ENCODE measurements around the gene KANSL1.
"Not testable (repeated sequence)": the region's sequence is repeated elsewhere in the genome, so short reads cannot be mapped to it uniquely, and the experiment has no call there.

The KANSL1 gene

DNA sequence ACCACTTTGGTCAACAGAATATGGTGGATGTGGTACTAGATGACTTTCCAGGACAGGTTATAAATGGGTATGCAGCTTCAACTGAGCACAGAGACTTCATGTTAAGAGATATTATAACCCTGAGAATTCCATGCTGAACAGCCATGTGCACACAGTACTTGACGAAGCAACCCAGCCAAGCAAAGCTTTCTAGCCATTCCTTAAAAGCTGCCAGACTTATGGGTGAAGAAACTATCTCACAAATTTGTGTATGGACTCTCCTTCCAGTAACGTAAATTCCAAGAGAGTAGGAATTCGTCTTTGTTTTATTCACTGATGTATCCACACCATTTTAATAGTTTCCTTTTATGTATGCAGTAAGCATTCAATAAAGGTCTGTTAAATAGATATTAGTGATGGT lies 76.1 kb downstream of the KANSL1 start:
- no peak for DNase-seq (ENCODE audit: low spot score)

DNA sequence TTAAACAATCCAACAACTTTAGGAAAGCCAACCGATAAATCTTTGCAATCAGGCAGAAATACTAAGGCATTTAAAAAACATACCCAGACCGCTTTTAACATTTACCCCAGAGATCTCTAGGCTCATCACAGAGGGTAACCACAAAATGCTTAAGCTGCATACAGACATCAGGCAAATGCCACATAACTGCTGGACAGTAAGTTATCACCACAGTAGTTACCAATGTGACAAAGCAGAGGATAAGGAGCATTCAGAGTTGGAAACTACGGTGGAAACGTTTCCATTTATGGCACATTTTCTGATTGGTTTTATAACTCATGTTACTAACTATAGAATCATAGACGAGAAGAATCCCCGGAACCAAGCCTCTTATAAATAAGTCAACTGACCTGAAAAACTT lies 77.5 kb downstream of the KANSL1 start:
- no peak for DNase-seq (ENCODE audit: low spot score)

DNA sequence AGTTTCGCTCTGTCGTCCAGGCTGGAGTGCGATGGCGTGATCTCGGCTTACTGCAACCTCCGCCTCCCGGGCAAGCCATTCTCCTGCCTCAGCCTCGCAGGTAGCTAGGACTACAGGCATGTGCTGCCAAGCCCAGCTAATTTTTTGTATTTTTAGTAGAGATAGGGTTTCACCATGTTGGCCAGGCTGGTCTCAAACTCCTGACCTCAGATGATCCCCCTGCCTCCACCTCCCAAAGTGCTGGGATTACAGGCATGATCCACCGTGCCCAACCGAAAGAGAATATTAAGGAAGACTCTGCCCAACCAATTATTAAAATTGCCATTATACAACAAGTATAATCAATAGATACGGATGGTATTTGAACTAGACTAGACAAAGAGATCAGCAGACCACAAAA lies 82.0 kb downstream of the KANSL1 start:
- not testable (repeated sequence) for DNase-seq (ENCODE audit: low spot score)

DNA sequence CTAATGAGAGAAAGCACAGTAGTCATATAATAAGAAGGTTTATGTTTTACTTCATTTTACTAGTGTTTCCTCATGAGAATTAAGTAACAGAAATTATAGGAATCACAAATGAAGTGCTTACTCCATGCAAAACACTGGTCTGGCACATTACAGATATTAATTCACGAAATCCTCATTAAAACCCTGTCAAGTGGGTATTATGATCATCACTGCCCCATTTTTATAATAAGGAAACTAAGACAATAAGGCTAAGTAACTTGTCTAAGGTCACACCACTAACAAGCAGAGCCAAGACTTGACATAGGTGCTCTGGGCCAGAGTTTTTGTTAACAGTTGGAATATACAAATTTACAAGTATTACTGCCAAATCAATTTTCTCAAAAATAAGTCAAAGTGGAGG lies 83.0 kb downstream of the KANSL1 start:
- no peak for DNase-seq (ENCODE audit: low spot score)

DNA sequence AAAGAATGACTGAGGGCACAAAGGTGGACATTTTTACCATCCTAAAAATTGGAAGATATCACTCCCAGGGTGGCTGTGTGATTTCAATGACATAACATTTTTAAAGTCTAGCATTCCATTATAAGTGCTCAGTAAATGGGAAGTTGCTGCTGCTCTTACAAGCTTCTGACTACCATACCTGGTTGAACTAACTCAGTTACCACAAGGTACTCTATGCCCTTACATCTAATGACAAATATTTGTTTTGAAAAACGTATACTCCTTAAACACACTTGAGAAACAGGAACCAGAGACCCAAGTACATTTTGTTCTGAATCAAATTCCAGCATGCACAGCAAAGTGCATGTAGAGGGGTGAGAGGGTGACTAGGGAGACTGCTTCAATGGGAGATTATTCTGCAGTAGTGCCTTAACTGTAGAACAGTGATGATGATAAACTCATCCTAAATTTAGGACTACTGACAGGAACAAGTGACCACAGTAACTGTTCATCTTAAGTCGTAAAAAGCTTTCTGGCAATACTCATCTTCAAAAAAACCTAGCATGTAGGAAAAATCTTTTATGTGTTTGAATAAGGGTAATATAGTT lies 83.5 kb downstream of the KANSL1 start:
- no peak for DNase-seq (ENCODE audit: low spot score)

DNA sequence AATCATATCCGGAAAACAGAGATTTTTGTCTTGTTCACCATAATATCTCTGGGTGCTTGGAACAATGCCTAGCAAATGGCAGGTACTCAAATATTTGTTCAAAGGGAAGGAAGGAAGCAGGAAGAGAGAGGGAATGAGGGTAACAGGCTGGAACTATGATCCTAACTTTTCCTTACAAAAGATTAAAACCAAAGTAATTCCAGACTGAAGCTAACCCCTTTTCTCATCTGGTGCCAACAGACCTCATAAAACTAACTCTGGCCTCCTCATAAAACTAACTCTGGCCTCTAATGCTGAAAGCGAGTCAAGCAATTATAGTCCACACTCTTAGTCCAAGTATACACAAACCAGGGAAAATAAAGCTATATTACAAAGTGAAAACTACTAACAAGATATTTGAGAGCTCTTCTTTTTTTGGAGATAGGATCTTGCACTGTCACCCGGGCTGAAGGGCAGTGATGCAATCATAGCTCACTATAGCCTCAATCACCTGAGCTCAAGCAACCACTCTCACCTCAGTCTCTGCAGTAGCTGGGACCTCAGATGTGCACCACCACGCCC lies 84.6 kb downstream of the KANSL1 start:
- DNase-seq (ENCODE audit: low spot score) = peak; percentile 51

DNA sequence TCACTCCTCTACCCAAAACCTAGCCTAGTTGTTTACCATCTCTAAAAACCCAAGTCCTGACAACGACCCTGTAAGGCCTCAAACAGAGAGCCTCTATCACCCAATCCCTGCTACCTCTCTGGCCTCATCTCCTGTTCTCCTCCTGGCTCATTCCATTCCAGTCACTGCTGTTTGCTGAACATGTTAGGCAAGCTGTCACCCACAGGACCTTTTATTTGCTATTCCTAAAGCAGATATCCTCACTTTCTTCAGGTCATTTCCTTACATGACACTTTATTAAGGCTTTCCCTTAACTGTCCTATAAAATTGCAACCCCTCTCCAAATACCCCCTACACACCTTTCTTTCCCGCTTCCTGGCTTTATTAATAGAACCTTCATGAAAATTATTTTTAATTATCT lies 85.1 kb downstream of the KANSL1 start:
- no peak for DNase-seq (ENCODE audit: low spot score)

DNA sequence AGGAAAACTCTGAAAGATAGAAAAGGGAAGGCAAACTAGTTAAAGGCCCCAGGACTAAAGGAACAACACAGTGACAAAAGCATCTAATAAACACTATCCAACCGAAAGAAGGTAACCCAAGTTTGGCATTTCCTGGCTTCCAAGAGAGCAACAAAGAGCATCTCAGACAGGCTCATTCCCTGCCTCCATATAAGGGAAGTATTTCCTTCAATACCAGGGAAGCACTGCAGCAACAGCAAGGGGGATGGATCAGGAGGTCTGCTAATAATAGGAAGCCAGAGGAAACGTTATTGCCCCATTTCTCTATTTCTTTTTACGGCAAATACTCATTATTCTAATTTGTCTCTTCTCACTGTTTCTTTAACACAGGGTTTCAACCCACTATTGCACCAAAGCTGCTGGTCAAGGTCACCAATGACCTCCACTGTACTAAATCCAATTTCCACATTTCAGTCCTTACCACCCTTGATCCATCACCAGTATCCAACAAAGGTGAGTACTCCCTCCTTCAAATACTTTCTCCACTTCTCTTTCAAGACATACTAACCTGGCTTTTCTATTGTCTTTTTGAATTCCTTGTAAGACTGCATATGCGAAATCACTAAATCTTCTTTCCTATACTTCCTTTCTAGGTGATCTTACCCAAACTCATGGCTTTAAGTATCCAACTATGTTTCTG lies 86.1 kb downstream of the KANSL1 start:
- no peak for DNase-seq (ENCODE audit: low spot score)

DNA sequence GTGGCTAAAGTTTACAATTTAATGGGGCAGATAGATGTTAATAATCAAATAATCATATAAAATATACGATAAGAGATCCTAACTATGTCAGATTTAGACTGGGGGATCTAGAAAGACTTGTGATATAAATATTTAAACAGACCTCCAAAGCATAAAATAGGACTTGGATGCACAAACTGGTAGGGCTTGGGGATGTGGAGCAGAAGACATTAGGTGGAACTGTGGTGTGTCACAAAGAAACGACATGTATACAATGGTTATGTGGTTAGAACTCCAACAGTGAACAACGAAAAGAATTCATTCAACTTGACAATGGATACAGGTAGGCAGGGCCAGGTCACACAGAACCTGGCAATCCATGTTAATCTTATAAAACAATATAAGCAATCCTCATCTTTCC lies 90.4 kb downstream of the KANSL1 start:
- not testable (repeated sequence) for DNase-seq (ENCODE audit: low spot score)

DNA sequence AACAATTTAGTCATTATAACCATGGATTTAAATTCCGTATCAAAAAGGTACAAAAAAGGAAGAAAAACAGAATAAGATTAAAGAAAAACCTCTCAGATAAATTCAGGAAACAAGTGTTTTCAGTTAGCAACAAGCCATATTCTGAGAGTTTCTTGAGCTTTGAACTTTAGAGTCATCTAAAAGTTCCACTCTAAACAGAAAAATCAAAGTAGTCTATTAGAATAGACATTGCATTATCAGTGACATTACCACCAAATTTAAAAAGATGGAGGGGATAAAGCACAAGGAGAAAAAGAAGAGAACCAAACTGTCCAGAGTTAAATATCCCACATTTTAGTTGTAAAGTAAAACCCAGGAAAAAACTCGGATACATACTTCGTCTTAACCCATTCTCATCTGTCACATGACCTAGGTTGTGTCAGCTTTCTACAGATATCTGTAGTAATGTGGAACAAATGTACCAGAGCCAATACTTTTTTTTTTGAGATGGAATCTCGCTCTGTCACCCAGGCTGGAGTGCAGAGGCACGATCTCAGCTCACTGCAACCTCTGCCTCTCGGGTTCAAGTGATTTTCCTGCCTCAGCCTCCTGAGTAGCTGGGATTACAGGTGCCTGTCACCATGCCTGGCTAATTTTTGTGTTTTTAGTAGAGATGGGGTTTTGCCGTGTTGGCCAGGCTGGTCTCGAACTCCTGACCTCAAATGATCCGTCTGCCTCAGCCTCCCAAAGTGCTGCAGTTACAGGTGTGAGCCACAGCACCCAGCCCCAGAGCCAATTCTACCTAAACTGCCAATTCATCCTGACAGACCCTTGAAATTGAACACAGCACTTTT lies 91.2 kb downstream of the KANSL1 start:
- not testable (repeated sequence) for DNase-seq (ENCODE audit: low spot score)

DNA sequence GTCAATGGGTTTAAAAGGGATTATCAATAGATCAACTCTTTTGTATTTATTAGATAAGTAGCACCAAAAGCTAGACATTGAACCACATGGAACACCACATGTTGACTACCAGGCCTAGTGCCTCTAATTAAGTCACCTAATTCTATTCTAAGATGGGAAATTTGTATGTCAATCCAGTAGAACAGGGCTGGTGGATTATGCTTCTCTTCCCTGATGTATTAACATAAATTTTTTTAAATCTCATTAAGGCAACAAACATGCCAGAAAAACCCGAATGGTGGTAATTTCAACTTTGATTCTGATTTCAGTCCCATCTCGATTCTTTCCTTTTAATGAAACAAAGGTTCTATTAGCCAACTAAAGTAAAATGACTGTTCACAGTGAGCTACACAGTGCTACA lies 92.6 kb downstream of the KANSL1 start:
- DNase-seq (ENCODE audit: low spot score) = no peak

DNA sequence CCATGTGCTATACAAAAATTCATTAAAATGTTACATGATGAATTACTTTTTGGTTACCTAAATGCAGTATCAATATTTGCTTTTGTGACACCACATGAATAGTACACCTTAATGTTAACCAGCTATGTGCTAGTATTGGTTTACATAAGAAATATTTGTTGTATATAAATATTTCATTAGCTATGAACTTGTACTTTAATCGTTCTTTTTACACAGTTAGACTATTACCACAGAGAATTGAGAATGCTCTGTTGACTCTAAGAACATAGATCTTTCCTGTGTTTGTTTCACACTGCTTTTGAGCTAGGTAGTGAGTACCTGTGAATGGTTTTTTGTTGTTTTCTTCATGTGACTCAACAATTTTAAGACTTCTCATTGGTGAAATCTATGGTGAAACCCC lies 93.4 kb downstream of the KANSL1 start:
- DNase-seq (ENCODE audit: low spot score) = no peak

DNA sequence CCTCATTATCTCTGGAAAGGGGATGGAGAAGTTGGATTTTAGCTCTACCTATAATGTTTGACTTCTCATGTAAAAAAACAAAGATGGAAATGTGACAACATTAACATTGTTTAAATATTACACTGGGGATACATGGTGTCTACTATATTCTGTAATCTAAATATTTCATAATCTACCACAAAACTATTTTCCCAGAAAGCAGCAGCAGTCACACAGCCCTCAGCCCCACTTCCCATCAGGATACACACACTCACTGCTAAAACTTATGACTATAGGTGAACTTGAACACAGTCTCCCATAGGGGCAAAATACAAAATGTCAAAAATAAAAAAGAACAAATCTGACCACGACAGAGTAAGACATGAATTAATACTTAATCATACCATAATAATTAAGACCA lies 95.7 kb downstream of the KANSL1 start:
- DNase-seq (ENCODE audit: low spot score) = no peak

DNA sequence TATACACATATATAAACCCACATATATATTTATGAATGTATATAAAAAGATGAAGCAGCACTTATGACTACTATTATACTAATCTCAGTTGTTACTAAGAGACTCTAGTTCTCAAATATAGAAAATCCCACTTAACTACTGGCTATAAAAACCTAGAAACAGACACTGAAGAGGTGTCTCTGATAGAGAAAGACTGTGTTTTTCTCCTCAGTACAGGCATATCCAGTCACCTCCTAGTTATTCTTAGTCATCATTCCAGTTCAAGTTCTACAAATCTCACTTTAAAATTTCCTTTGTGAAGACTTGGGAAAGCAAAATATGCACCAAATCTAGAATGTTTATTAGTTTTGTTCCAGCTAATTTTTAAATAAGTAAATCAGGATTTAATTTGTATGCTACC lies 100.2 kb downstream of the KANSL1 start:
- DNase-seq (ENCODE audit: low spot score) = no peak

DNA sequence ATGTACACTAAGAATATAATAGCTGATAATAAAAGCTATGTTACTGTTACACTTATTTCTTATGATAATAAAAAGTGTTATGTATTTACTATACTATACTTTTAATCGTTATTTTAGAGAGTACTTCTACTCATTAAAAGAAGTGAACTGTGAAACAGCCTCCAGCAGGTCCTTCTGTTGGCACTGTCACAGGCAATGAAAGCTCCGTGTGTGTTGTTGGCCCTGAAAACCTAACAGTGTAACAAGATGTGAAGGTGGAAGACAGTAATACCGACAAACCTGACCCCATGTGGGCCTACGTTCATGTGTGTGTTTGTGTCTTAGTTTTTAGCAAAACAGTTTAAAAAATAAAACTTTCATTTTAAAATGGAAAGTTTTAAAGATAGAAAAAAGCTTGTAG lies 102.4 kb downstream of the KANSL1 start:
- no peak for DNase-seq (ENCODE audit: low spot score)

DNA sequence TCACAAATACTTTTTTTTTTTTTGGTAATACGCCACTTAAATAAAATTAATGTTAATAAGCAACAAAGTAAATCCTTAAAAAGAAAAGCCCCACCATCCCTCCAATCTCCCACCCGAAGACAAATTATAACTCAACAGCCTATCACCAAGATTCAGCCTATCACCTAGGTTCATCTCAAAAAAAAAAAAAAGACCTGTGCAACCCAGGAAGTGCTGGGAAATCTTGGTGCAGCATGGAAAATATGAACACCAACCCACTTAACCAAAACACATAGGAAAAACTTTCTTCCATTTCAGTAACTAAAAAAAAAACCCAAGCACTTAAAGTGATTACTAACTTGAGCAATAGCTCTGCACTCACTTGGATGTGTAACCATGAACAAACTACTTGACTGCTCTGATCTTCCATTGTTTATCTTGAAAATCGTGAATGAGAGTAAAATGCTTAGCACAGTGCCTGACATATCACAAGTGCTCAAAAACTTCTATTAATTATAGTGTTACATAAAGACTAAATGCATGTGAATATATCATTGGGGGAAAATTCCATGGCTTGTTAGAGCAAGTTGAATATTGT lies 103.8 kb downstream of the KANSL1 start:
- no peak for DNase-seq (ENCODE audit: low spot score)

DNA sequence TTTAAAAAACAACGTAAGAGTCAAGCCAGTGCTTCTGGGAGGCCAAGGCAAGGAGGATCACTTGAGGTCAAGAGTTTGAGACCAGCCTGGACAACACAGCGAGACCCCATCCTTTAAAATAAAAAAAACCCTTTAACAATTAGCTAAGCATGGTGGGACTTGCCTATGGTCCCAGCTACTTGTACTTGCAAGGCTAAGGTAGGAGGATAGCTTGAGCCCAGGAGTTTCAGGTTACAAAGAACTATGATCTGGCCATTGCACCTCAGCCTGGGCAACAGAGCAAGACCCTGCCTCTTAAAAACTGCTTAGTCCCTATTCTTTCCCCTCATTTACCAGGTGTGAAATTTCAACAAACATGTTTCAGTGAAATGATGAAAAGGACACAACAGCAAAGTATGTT lies 104.6 kb downstream of the KANSL1 start:
- DNase-seq (ENCODE audit: low spot score) = no peak

DNA sequence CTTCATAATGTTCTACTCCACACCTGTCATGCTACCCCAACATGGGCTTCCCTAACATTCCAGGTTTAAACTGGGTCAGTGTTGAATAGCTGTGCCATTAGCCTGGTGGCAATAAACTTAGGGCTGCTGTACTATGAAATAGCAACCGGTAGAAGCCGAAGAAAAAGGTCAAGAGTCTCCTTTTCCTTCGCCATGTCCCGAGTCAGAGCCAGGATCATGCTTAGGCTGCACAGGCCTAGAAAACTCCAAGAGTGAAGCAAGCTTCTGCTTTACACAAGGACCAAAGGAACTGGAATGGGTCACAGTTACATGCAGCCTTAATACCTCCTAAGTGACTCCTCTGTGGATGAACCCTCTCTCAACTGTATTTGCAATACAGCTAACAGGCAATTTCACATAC lies 105.4 kb downstream of the KANSL1 start:
- DNase-seq (ENCODE audit: low spot score) = not testable (repeated sequence)

DNA sequence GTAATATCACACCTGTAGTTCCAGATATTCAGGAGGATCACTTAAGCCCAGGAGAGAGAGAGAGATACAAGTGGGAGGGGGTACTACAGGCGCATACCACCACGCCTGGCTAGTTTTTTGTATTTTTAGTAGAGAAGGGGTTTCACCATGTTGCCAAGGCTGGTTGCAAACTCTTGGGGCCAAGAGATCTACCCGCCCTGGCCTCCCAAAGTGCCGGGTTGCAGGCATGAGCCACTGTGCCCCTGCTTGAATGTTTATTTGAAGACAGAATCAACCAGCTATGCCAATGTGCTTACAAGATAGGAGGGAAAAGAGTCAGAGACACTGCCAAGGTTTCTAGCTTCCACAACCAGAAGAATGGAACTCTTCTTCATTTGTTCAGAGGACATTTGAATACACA lies 106.4 kb downstream of the KANSL1 start:
- no peak for DNase-seq (ENCODE audit: low spot score)

DNA sequence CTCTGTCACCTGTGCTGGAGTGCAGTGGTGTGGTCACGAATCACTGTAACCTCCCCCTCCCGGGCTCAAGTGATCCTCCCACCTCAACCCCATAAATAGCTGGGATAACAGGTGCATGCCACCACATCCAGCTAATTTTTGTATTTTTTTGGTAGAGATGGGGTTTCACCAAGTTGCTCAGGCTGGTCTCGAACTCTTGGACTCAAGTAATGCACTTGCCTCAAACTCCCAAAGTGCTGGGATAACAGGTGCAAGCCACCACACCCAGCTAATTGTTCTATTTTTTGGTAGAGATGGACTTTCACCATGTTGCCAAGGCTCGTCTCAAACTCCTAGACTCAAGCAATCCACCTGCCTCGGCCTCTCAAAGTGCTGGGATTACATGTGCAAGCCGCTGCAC lies 107.7 kb downstream of the KANSL1 start:
- no peak for DNase-seq (ENCODE audit: low spot score)

DNA sequence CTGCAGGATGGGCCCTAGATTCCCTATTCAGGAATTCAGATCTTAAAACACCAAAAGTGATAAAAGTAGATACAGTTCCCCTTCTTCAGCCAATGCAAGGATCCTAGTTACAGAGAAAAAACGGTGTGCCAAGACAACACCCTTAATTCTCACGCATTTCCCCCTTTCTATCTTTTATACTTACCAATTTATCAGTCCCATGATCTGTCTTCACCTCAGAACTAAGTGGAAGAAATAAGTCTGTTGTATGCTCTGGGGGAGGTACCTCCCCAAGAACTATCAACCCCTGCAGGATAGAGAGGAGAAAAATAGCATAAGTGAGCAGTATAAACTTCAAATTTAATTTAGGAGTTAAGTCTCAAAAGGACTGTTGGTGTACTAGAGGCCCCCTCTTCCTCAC lies 111.0 kb downstream of the KANSL1 start:
- DNase-seq (ENCODE audit: low spot score) = no peak

DNA sequence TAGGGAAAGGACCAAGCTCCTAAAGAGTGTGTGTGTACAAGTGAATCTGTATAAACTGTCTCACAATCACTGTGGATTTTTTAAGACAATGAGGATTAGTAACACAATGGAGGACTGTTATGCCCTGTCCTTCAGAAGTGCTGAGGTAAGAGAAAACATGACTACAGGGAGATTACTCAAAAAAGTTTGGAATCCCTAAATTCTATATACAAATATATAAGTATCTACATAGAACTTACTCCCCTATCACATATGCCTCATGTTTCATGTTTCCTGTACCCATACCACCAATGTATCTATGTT lies 112.3 kb downstream of the KANSL1 start:
- DNase-seq (ENCODE audit: low spot score) = no peak

Data from LoVo (cell line).